ENCODE results near the gene SPG7.
"Not testable (repeated sequence)": the region's sequence is repeated elsewhere in the genome, so short reads cannot be mapped to it uniquely, and the experiment has no call there.

The SPG7 gene

DNA sequence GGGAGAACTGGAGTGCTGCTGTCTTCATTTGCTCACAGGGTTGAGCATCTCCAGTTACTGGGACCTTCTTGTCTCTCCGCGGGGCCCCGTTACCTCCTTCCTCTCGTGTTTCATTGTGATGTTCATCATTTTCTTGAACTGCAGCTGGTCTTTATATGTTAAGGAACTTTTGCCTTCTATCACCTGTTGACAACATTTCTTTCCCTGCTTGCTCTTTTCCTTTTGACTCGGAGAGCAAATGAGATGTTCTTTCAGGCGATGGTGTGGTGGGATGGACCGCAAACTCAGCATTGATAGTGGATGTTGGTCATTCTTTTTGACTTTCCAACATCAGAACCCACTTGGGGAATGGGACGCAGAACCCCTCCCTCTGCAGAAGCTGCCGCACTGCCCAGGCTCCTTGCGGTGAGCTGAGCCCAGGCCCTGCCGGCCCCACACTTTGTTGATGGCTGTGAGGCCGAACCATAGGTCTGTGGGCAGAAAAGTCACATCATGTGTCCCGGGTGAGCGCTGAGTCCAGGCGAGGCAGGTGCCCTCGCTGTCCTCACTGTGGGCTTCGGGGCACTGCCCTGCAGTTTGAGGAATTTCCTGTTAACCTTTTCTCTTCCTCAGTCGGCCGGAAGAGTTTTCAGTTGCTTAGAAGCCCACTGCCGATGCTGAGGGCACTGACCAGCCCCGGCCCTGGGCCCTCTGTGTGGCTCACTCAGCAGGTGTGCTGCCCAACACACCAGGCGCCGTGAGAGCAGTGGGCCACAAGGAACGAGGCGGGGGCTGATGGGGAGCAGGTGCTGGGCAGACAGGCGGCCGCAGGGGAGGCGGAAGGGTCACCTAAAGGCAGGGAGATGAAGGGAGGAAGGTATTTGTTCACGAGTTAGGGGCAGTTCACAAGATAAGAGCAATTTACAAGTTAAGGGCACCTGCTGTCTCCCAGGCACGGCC lies 59.7 kb downstream of the SPG7 start:
- H3K4me3 ChIP-seq (ENCODE audit: low read depth, low read length): no peak overlapping the region
- TF ChIP-seq, protein P1, sequence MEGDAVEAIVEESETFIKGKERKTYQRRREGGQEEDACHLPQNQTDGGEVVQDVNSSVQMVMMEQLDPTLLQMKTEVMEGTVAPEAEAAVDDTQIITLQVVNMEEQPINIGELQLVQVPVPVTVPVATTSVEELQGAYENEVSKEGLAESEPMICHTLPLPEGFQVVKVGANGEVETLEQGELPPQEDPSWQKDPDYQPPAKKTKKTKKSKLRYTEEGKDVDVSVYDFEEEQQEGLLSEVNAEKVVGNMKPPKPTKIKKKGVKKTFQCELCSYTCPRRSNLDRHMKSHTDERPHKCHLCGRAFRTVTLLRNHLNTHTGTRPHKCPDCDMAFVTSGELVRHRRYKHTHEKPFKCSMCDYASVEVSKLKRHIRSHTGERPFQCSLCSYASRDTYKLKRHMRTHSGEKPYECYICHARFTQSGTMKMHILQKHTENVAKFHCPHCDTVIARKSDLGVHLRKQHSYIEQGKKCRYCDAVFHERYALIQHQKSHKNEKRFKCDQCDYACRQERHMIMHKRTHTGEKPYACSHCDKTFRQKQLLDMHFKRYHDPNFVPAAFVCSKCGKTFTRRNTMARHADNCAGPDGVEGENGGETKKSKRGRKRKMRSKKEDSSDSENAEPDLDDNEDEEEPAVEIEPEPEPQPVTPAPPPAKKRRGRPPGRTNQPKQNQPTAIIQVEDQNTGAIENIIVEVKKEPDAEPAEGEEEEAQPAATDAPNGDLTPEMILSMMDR (IDR thresholded peaks at IDR 0.05; ENCODE audit: insufficient read depth, low read depth, low read length, missing control alignments): no peak
- no peak for DNase-seq (ENCODE audit: low read depth)

DNA sequence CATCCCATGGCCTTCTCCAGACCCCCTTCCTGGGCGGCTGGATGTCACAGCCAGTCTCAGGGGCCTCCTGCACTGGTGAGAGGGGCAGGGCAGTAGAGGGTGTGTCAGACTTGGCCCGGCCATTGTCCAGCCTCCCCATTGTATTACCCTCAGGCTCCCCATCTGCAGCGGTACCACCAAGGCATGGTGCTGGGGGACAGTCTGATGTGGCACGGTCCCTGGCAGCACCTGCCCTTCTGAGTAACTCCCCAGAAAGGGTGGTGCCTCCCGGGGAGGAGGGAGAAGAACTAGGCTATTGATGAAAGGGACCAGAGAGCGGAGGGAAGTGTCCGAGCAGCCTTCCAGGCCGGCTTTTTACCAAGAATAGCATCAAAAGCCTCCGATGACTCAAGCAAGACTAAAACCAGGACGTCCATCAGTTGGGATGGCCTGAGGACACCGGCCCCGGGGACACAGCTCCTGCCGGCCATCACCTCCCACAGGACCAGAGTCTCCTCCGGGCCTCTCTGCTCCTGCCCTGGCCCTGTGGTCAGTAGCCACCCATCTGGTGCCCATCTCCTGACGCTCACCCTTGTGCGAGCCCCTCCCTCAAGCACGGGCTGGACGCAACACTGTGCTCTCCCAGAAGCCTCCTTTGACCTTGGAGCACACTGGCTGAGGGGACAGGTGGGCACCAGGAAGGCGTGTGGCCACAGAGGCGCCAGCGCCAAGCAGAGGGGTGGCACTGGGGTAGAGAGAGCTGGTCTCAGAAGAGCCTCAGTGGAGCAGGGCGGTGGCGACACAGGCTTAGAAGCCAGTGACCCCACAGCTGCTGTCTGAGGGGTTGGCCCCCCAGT lies 61.5 kb downstream of the SPG7 start:
- DNase-seq (ENCODE audit: low read depth): no peak
- no peak overlapping the region for H3K4me3 ChIP-seq (ENCODE audit: low read depth, low read length)
- TF ChIP-seq, protein P1 (IDR thresholded peaks at IDR 0.05; ENCODE audit: insufficient read depth, low read depth, low read length, missing control alignments): no peak

DNA sequence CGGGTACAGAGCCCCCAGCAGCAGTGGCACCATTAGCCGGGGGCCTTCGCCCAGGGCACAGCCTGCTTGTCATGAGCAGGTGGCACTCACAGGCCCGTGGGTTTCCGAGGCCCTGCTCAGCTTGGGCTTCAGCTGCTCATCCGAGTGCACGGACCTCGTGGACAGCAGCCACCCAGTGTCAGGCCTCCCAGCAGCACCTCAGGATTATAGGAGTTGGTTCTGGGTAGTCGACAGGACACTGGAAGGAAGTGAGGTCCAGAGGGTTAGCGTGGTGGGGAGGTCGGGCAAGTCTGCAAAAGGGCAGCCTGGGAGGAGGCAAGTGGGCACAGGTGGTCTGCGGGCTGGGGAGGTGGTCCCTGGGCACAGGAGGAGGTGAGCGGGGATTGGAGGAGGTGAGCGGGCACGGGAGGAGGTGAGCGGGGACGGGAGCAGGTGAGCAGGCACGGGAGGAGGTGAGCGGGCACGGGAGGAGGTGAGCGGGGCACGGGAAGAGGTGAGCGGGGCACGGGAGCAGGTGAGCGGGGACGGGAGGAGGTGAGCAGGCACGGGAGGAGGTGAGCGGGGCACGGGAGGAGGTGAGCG lies 62.2 kb downstream of the SPG7 start:
- TF ChIP-seq, protein P1 (IDR thresholded peaks at IDR 0.05; ENCODE audit: insufficient read depth, low read depth, low read length, missing control alignments): no peak
- DNase-seq (ENCODE audit: low read depth): no peak
- H3K4me3 ChIP-seq (ENCODE audit: low read depth, low read length): no peak overlapping the region

DNA sequence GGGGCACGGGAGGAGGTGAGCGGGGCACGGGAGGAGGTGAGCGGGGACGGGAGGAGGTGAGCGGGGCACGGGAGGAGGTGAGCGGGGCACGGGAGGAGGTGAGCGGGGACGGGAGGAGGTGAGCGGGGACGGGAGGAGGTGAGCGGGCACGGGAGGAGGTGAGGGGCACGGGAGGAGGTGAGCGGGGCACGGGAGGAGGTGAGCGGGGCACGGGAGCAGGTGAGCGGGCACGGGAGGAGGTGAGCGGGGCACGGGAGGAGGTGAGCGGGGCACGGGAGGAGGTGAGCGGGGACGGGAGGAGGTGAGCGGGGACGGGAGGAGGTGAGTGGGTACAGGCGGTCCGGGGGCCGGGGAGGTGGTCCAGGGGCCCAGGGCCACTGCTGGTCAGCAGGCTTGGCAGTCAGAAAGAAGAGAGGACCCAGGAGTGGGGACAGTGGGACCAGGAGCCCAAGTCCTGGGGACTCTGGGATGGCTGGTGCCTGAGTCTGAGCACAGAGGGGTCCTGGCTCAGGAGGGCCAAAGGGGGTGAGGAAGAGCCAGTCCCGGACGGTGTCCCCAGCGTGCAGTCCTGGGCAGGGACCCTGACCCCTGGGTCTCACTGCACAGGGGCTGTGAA lies 62.9 kb downstream of the SPG7 start:
- H3K4me3 ChIP-seq (ENCODE audit: low read depth, low read length); DNase-seq (ENCODE audit: low read depth): not testable (repeated sequence)

DNA sequence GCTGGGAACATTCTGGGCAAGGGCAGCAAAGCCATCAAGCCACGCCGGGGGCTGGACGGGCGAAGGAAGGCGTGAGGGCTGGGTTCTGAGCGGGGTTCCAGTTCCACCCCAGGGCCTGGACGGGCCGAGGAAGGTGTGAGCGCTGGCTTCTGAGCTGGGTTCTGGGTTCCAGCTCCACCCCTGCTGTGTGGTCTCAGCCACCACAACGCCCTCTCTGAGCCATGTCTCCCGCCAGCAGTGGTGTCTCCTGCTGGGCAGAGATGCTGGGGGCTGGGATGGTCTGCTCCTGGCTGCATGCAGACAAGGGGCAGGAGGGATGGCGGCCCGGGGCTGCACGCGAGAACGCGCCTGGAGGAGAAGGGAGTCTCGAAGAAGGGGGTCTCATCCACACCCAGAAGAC lies 63.4 kb downstream of the SPG7 start:
- DNase-seq (ENCODE audit: low read depth): no peak
- TF ChIP-seq, protein P1 (IDR thresholded peaks at IDR 0.05; ENCODE audit: insufficient read depth, low read depth, low read length, missing control alignments): no peak
- H3K4me3 ChIP-seq (ENCODE audit: low read depth, low read length): no peak overlapping the region

DNA sequence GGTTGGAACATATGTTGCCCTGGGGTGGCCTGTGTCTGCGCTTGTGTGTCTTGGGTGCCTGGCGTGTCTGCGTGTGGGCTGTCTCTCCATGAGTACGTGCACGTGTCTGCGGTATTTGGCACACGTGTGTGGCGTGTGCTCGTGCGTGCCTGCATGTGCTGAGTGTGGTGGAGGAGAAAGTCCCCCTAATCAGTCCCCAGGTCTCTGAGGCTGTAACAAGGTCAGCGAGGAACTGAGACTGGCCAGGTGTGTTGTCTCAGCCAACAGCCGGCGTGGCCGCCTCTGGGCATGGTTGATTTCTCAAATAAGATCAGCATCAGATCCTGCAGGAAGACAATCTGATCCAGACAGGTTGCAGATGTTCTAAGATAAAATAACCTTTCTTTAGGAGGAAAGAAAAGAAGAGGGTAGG lies 63.9 kb downstream of the SPG7 start:
- TF ChIP-seq, protein P1 (IDR thresholded peaks at IDR 0.05; ENCODE audit: insufficient read depth, low read depth, low read length, missing control alignments): no peak
- H3K4me3 ChIP-seq (ENCODE audit: low read depth, low read length): no peak overlapping the region
- DNase-seq (ENCODE audit: low read depth): peak; percentile 44

Data from GM12865 (cell line).